HEK293 (cell line): ENCODE measurements around the gene BCL6.

ENCODE experiments used
- CTCF ChIA-PET: fragments of 350-600 bp; formaldehyde crosslinking; extraction: SDS; loops from one replicate; lab custom pipeline; 2021; ENCODE audit warnings: antibody characterized with exemption; lab: Yijun Ruan, JAX
- POLR2A ChIA-PET: fragments of 300-600 bp; formaldehyde crosslinking; extraction: SDS; loops from one replicate; lab custom pipeline; 2020; ENCODE audit warnings: antibody characterized with exemption, inconsistent platforms; lab: Yijun Ruan, JAX
- H3K27ac ChIP-seq: fragments of 200-500 bp; sonication (Bioruptor generic); 2 replicates; pipeline ENCODE4 v1.5.1; 2014; ENCODE audit warnings: low read depth, low read length, control low read depth, inconsistent platforms; ENCODE audit errors: extremely low read depth
- H3K36me3 ChIP-seq, 2 experiments: fragments of 200-500 bp in 1 of 2; sonication (Bioruptor generic) in 1 of 2; 1 replicate in 1 of 2; 2 replicates in 1 of 2; pipeline ENCODE4 v1.5.1; 2014 to 2017; ENCODE audit warnings: inconsistent platforms in 2 of 2, low read length in 2 of 2; ENCODE audit not compliant: control insufficient read depth in 2 of 2, insufficient read depth in 1 of 2
- H3K4me1 ChIP-seq: fragments of 200-500 bp; sonication (Bioruptor generic); 2 replicates; pipeline ENCODE4 v1.5.1; 2014; ENCODE audit warnings: mild to moderate bottlenecking, low read length, inconsistent platforms; ENCODE audit not compliant: control insufficient read depth, insufficient read depth
- H3K4me3 ChIP-seq: 2 replicates; pipeline ENCODE4 v1.5.1; 2011; ENCODE audit warnings: low read depth, mild to moderate bottlenecking, control low read depth, low read length, moderate library complexity
- H3K9me3 ChIP-seq: fragments of 200-500 bp; sonication (Bioruptor generic); 2 replicates; pipeline ENCODE4 v1.5.1; 2014; ENCODE audit warnings: low read depth, low read length, inconsistent platforms; ENCODE audit not compliant: control insufficient read depth, insufficient read depth
- BCL11A ChIP-seq: fragments of 450-650 bp; formaldehyde crosslinking; IDR thresholded peaks from 2 replicates; pipeline ENCODE4 v1.5.1; 2016; ENCODE audit warnings: low read depth, missing biosample characterization, missing genetic modification characterization
- GLI4 ChIP-seq: fragments of 450-650 bp; formaldehyde crosslinking; IDR thresholded peaks from 2 replicates; pipeline ENCODE4 v1.5.1; 2016; ENCODE audit warnings: missing biosample characterization, missing genetic modification characterization
- INSM2 ChIP-seq: fragments of 450-650 bp; formaldehyde crosslinking; IDR thresholded peaks from 2 replicates; pipeline ENCODE4 v1.5.1; 2016; ENCODE audit warnings: missing biosample characterization, missing genetic modification characterization
- PATZ1 ChIP-seq: fragments of 450-650 bp; formaldehyde crosslinking; IDR thresholded peaks from 2 replicates; pipeline ENCODE4 v1.5.1; 2016; ENCODE audit warnings: missing biosample characterization, missing genetic modification characterization
- PBX3 ChIP-seq: sonication (generic); formaldehyde crosslinking; IDR thresholded peaks from 2 replicates; pipeline ENCODE4 v1.8.1; 2022; ENCODE audit warnings: mild to moderate bottlenecking, moderate library complexity, missing genetic modification reagents
- SP7 ChIP-seq: fragments of 450-650 bp; formaldehyde crosslinking; IDR thresholded peaks from 2 replicates; pipeline ENCODE4 v1.5.1; 2016; ENCODE audit warnings: missing biosample characterization, missing genetic modification characterization
- WT1 ChIP-seq: fragments of 450-650 bp; formaldehyde crosslinking; IDR thresholded peaks from 2 replicates; pipeline ENCODE4 v1.5.1; 2016; ENCODE audit warnings: missing biosample characterization, missing genetic modification characterization
- ZBTB44 ChIP-seq: fragments of 450-650 bp; IDR thresholded peaks from 2 replicates; pipeline ENCODE4 v1.5.1; 2018; ENCODE audit warnings: missing biosample characterization, mild to moderate bottlenecking, missing genetic modification characterization
- ZBTB8A ChIP-seq: fragments of 450-650 bp; formaldehyde crosslinking; IDR thresholded peaks from 2 replicates; pipeline ENCODE4 v1.5.1; 2016; ENCODE audit warnings: missing biosample characterization, missing genetic modification characterization
- ZFP37 ChIP-seq: fragments of 450-650 bp; formaldehyde crosslinking; IDR thresholded peaks from 2 replicates; pipeline ENCODE4 v1.5.1; 2016; ENCODE audit warnings: missing biosample characterization, missing genetic modification characterization
- ZFP41 ChIP-seq: fragments of 450-650 bp; formaldehyde crosslinking; IDR thresholded peaks from 2 replicates; pipeline ENCODE4 v1.5.1; 2016; ENCODE audit warnings: missing biosample characterization, missing genetic modification characterization, borderline replicate concordance
- ZNF138 ChIP-seq: fragments of 450-650 bp; formaldehyde crosslinking; IDR thresholded peaks from 2 replicates; pipeline ENCODE4 v1.5.1; 2016; ENCODE audit warnings: missing biosample characterization, missing genetic modification characterization, borderline replicate concordance
- ZNF174 ChIP-seq: fragments of 450-650 bp; formaldehyde crosslinking; IDR thresholded peaks from 2 replicates; pipeline ENCODE4 v1.5.0; 2017; ENCODE audit warnings: missing biosample characterization, mild to moderate bottlenecking, missing genetic modification characterization
- ZNF221 ChIP-seq: fragments of 450-650 bp; formaldehyde crosslinking; IDR thresholded peaks from 2 replicates; pipeline ENCODE4 v1.5.1; 2017; ENCODE audit warnings: missing biosample characterization, missing genetic modification characterization, borderline replicate concordance
- ZNF23 ChIP-seq: fragments of 450-650 bp; formaldehyde crosslinking; IDR thresholded peaks from 2 replicates; pipeline ENCODE4 v1.5.1; 2016; ENCODE audit warnings: missing biosample characterization, missing genetic modification characterization, borderline replicate concordance
- ZNF391 ChIP-seq: fragments of 450-650 bp; formaldehyde crosslinking; IDR thresholded peaks from 2 replicates; pipeline ENCODE4 v1.5.1; 2016; ENCODE audit warnings: low read depth, missing biosample characterization, missing genetic modification characterization, borderline replicate concordance
- ZNF416 ChIP-seq: fragments of 450-650 bp; formaldehyde crosslinking; IDR thresholded peaks from 2 replicates; pipeline ENCODE4 v1.5.1; 2016; ENCODE audit warnings: missing biosample characterization, missing genetic modification characterization
- ZNF529 ChIP-seq: fragments of 450-650 bp; formaldehyde crosslinking; IDR thresholded peaks from 2 replicates; pipeline ENCODE4 v1.5.1; 2017; ENCODE audit warnings: missing genetic modification characterization, missing biosample characterization; ENCODE audit not compliant: insufficient replicate concordance
- ZNF560 ChIP-seq: fragments of 450-650 bp; formaldehyde crosslinking; IDR thresholded peaks from 2 replicates; pipeline ENCODE4 v1.5.1; 2017; ENCODE audit warnings: missing biosample characterization, missing genetic modification characterization, borderline replicate concordance
- ZNF600 ChIP-seq: fragments of 450-650 bp; formaldehyde crosslinking; IDR thresholded peaks from 2 replicates; pipeline ENCODE4 v1.5.1; 2016; ENCODE audit warnings: missing biosample characterization, missing genetic modification characterization
- ZNF624 ChIP-seq: fragments of 450-650 bp; formaldehyde crosslinking; IDR thresholded peaks from 2 replicates; pipeline ENCODE4 v1.5.1; 2017; ENCODE audit warnings: missing biosample characterization, missing genetic modification characterization
- ZNF639 ChIP-seq: fragments of 450-650 bp; formaldehyde crosslinking; IDR thresholded peaks from 2 replicates; pipeline ENCODE4 v1.5.1; 2016; ENCODE audit warnings: missing biosample characterization, missing genetic modification characterization
- ZNF660 ChIP-seq: fragments of 450-650 bp; IDR thresholded peaks from 2 replicates; pipeline ENCODE4 v1.5.1; 2018; ENCODE audit warnings: missing biosample characterization, mild to moderate bottlenecking, missing genetic modification characterization
- ZNF664 ChIP-seq: fragments of 450-650 bp; formaldehyde crosslinking; IDR thresholded peaks from 2 replicates; pipeline ENCODE4 v1.5.1; 2016; ENCODE audit warnings: missing biosample characterization, missing genetic modification characterization
- ZNF785 ChIP-seq: fragments of 450-650 bp; formaldehyde crosslinking; IDR thresholded peaks from 2 replicates; pipeline ENCODE4 v1.5.1; 2016; ENCODE audit warnings: missing biosample characterization, missing genetic modification characterization
- ZNF843 ChIP-seq: fragments of 450-650 bp; formaldehyde crosslinking; IDR thresholded peaks from 2 replicates; pipeline ENCODE4 v1.5.1; 2016; ENCODE audit warnings: missing biosample characterization, missing genetic modification characterization
- ZSCAN18 ChIP-seq: fragments of 450-650 bp; formaldehyde crosslinking; IDR thresholded peaks from 2 replicates; pipeline ENCODE4 v1.5.1; 2016; ENCODE audit warnings: missing biosample characterization, missing genetic modification characterization
- ZSCAN23 ChIP-seq: fragments of 450-650 bp; formaldehyde crosslinking; IDR thresholded peaks from 2 replicates; pipeline ENCODE4 v1.5.1; 2016; ENCODE audit warnings: missing biosample characterization, missing genetic modification characterization
- ZSCAN4 ChIP-seq: fragments of 450-650 bp; formaldehyde crosslinking; IDR thresholded peaks from 2 replicates; pipeline ENCODE4 v1.5.1; 2017; ENCODE audit warnings: missing biosample characterization, missing genetic modification characterization

The BCL6 gene

GRCh38 chr3:187748050-187748481, 2.8 kb upstream of the BCL6 start:
- Histone ChIP-seq H3K27ac (no peak overlapping the region), H3K4me1 (no peaks in the 10 kb centered on the region), H3K9me3 (no peaks in the 10 kb centered on the region), H3K36me3 (no peaks in the 10 kb centered on the region), H3K4me3 (no peak overlapping the region)
- ChIA-PET POLR2A (no interaction called here), CTCF (interaction anchor here (0.6 to 1.5 kb wide), 11 partner anchors 9 to 1206 kb away, joined by 3 to 7 read pairs (median 4); no protein-coding TSS in a partner anchor)
- TF ChIP-seq ZNF138 (no peak), ZSCAN18 (tag by site-specific recombination) (no peak), INSM2 (tag by site-specific recombination) (no peak), ZBTB44 (tag by site-specific recombination) (no peak), ZNF391 (tag by site-specific recombination) (no peak), ZFP41 (tag by site-specific recombination) (no peak), ZNF843 (no peak), PATZ1 (peak; percentile 29; the same call in 1 of the 2 replicates), SP7 (tag by site-specific recombination) (peak; percentile 17; the same call in 1 of the 2 replicates), ZSCAN4 (tag by site-specific recombination) (no peak), ZNF416 (tag by site-specific recombination) (no peak), ZNF639 (no peak), ZNF560 (tag by site-specific recombination) (no peak), ZNF624 (no peak), ZNF600 (tag by site-specific recombination) (no peak), ZBTB8A (tag by site-specific recombination) (peak; percentile 35; the same call in 1 of the 2 replicates), GLI4 (no peak), ZNF23 (tag by site-specific recombination) (no peak), ZNF660 (peak; percentile 71; the same call in 1 of the 2 replicates), ZSCAN23 (tag by site-specific recombination) (no peak), ZNF664 (tag by site-specific recombination) (no peak), ZNF174 (no peak), ZNF529 (no peak), ZNF785 (no peak), PBX3 (no peak), ZNF221 (tag by site-specific recombination) (no peak), BCL11A (tag by site-specific recombination) (no peak), WT1 (tag by site-specific recombination) (no peak), ZFP37 (no peak)
